NOMO-1 treated with DMSO at 0.1 percent for 48 hours (cell line): ENCODE results near the gene SYVN1.
"Not testable (repeated sequence)": the region's sequence is repeated elsewhere in the genome, so short reads cannot be mapped to it uniquely, and the experiment has no call there.

Experiments used
- DNase-seq: peaks from one replicate; lab custom pipeline; 2025; ENCODE audit not compliant: unreplicated experiment; lab: John Stamatoyannopoulos, UW

Gene SYVN1

DNA sequence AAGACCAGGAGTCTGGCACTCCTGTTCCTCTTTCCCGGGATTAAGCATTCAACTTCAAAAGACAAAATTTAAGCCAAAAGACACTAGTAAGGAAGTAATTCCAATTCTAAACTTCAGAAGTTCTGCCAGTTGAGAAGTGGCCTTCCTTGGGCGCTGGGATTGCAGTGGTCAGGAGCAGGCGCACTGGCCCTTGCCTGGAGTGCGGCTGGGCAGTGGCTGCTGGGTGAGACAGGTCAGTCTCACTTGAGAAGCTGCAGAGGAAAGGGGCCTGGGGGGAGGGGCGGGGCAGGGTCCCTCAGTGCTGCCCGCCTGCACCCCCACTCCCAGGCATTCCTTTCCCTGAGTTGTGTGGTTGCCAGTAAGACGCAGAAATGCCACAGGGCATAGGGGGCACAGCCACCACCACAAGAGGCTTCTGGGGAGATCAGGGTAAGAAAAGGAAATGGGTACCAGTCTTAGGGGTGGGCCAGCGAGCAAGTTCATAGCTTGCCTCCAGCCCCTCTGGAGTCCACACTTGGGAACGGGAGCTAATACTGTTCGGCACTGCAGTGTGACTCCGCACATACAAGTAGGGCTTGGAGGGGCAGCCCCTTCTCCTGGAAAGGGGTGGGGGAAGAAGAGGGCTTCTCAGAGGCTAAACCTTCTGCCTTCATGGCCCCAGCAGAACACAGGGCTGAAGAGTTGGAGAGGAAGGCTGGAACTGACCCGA is 6.7 kb downstream of the SYVN1 start:
- no peak for DNase-seq

- no peak for DNase-seq
Measured at GRCh38 chr11:65126624-65127274, 7.6 kb downstream of the SYVN1 start.

DNA sequence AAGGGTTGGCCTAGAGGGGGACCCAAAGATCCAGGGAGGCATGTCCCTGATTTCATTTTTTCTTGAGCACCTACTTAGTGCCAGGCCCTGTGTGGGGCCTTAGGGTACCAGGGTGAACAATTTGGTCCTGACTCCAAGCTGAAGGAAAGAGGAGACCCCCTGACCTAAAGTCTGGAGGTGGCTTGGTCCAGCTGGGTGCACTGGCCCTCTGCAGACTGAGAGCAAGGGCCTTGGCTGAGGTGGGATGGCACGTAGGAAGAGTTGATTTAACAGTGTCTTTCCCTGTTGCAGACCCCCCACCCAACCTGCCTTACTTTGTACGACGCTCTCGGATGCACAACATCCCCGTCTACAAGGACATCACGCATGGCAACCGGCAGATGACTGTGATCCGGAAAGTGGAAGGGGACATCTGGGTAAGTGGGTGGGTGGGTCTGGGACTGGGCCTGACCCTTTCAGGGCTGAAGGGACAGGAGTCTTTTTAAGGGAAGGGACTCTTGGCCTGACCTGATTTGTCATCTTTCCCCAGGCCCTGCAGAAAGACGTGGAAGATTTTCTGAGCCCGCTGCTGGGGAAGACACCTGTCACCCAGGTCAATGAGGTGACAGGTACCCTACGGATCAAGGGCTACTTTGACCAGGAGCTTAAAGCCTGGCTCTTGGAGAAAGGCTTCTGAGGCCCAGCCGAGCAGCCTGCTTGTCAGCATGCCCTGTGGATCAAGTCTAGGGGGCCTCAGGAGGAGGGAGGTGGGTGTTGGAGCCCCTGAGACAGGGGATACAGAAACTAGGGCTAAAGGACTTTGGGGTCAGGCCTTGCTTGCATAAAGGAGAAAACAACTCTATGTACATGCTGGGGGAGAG is 8.9 kb downstream of the SYVN1 start:
- DNase-seq, result no peak

DNA sequence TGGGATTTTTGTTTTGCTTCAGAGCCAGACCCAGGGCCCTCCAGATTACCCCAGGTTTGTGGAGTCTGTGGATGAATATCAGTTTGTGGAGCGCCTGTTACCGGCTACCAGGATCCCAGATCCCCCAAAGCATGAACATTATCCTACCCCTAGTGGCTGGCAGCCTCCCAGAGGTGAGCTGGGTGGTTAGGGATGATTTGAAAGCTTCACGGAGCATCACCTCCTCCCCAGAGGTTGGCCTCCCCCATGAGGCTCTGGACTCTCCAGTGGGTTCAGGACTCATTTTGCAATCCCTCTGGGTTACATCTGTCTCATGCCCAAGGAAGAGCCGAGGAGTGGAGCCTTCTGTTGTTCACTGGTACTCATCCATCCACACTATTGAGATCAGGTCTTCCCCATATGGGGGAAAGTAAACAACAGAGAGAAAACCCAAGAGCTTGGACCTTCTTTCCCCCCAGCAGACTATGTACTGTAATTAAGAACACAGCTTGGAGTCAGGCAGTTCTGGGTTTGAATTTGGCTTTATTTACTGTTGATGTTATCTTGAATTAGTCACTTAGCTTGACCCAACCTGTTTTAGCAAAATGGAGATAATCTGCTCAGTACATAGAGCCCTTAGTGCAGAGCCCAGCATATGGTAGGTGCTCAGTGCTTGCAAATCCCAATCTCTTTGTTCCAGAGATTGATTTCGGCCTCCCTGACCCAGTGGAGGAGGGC is 9.7 kb downstream of the SYVN1 start:
- DNase-seq, result no peak

GRCh38 chr11:65121865-65122696 is 12.2 kb downstream of the SYVN1 start, which contains the start of the genes FAU and MRPL49:
Gene FAU (minus strand): TSS chr11:65122134. CDS start chr11:65121813, 321 bp downstream.
Gene MRPL49 (plus strand): TSS chr11:65122321. CDS start chr11:65122347, 26 bp downstream.
- peak; percentile 99 for DNase-seq

DNA sequence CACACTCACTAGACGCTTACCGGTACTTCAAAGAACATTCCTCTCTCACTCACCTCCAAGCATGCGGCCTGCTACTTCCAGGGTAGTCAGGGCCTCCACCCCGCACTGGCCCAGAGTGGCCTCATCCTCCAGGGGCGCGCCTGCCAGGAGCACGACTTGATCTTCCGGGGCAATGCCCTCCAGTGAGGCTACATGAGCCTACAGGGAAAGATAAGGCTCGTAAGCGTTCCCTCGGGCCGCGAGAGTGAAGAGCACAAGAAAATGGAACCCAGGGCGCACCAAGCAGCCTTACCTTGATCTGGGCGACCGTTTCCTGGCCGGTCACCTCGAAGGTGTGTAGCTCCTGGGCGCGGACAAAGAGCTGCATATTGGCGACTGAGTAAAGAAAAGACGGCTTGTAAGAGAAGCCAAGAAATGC is 12.9 kb downstream of the SYVN1 start:
- peak; percentile 17 for DNase-seq

DNA sequence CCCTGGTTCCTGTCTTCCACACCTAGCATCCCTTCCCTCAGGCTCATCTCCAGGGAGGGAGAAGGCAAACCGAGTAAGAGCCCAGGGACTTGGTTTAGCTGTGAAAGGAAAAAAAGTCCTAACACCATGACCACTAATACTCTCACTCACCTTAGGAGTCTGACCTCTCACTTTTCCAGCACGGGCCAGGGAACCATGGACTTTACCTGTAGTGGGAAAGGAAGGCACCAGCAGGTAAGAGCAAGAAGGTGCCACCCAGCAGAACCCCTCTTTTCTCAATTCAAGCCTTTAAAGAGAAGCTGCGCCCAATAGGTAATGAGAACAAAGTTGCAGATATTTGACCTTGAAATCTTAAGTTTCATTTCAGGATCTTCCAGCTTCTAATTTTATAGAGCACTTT is 13.5 kb downstream of the SYVN1 start:
- DNase-seq, result no peak

DNA sequence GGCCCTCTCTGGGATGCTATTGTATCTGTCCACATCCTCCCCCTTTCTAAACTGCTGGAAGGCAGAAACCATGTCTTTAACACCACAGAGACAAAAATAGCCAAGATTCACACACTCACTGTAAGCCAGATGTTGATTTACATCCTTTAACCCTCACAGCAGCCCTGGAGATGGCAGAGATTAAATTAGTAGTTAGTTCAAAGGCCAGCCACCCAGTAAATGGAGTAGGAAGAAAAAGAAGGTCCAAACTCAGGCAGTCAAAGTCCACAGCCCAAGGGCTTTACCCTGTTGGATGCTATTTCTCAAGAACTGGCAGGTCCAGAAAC is 14.7 kb downstream of the SYVN1 start:
- DNase-seq, result no peak

- DNase-seq, result not testable (repeated sequence)
Measured at GRCh38 chr11:65118891-65119669, 15.2 kb downstream of the SYVN1 start.

GRCh38 chr11:65118097-65118837 is 16.1 kb downstream of the SYVN1 start:
- no peak for DNase-seq

GRCh38 chr11:65117206-65118096 is 16.9 kb downstream of the SYVN1 start, which contains the start of gene ZNHIT2:
Gene ZNHIT2 (minus strand): TSS chr11:65117701. CDS start chr11:65117653, 48 bp downstream.
- peak; percentile 96 for DNase-seq

DNA sequence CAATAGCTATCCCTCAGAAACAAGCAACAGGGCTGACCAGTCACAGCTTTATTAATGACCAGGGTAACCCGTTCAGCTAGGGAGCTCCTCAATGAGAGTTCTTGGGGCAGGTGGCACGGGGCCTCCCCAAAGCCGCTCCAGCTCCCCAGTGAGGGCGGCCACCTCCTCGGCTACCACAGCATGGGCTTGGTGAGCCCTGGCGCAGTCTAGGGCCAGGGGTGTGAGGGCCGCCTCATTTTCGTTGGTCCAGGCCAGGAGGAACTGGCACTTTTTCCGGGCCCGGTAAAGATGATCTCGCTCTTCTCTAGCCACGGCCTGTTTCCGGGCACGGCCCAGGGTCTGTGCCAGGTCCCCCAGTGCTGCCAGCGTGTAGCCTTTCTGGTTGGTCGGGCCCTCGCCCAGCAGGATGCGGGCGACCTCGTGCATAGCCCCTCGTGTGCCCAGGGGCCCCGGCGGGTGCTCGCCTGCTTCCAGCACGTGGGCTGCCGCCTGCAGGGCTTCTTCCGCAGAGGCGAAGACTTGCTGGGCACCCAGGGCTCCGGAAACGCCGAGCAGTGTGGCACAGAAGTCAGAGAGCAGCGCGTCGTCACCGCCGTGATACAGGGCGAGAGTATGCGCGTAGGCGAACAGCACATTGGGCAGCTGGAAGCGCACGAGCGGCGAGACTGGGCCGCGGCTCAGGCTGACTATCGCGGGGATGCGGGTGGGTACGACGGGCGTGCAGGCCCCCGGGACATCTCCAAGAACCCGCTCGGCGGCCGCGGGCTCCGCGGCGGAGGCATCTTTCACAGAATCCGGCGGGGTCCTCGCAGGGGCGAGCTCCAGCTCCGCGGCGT is 17.7 kb downstream of the SYVN1 start:
- no peak for DNase-seq

- DNase-seq, result no peak
Measured at GRCh38 chr11:65115361-65116082, 18.8 kb downstream of the SYVN1 start.

DNA sequence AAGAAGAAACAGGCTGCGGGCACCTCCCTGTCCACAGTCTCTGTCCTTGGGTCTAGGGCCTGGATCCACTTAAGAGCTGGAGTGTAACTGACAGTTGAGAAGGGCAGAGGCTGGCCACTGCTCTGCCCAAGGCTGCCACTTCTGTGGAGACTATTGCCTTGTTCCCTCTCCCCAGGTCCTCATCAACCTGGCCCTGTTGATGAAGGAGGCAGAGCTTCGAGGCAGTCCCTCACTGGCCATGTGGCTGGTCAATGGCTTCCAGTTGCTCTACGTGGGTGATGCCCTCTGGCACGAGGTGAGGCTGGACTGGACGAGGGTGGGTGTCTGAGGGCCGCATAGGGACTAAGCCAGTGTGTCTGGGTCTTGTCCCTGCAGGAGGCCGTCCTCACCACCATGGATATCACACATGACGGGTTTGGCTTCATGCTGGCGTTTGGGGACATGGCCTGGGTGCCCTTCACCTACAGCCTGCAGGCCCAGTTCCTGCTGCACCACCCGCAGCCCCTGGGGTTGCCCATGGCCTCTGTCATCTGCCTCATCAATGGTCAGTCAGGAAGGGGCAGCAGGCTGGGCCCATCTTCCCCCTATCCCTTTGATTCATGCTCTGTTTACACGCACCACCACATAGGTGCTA is 19.7 kb downstream of the SYVN1 start:
- no peak for DNase-seq

GRCh38 chr11:65113839-65114238 is 20.5 kb downstream of the SYVN1 start:
- no peak for DNase-seq

- DNase-seq, result no peak
Measured at GRCh38 chr11:65113361-65113756, 21.0 kb downstream of the SYVN1 start.
